Measurements from ENCODE around the gene CDC42BPA.

The CDC42BPA gene

DNA sequence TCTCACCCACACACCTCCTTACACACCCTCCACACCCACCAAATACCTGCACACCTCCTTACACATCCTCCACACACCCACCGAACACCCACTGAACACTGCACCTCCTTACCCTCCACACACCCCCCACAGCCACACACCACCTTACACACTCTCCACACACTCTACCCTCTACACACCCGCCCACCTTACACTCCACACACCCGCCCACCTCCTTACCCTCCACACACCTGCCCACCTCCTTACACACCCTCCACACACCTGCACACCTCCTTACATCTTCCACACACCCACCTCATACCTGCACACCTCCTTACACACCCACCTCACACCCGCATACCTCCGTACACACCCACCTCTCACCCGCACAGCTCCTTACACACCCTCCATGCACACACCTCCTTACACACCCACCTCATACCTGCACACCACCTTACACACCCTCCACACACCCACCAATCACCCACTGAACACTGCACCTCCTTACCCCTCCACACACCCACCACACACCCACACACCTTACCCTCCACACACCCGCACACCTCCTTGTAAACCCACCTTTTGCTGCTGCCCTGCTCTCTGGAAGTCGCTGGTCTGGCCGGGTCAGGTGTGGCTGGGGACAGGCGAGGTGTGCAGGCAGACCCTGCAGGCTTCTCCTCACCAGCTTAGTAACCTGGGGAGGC is 339.7 kb downstream of the CDC42BPA start:
- no peak for DNase-seq (ENCODE audit: low spot score)

DNA sequence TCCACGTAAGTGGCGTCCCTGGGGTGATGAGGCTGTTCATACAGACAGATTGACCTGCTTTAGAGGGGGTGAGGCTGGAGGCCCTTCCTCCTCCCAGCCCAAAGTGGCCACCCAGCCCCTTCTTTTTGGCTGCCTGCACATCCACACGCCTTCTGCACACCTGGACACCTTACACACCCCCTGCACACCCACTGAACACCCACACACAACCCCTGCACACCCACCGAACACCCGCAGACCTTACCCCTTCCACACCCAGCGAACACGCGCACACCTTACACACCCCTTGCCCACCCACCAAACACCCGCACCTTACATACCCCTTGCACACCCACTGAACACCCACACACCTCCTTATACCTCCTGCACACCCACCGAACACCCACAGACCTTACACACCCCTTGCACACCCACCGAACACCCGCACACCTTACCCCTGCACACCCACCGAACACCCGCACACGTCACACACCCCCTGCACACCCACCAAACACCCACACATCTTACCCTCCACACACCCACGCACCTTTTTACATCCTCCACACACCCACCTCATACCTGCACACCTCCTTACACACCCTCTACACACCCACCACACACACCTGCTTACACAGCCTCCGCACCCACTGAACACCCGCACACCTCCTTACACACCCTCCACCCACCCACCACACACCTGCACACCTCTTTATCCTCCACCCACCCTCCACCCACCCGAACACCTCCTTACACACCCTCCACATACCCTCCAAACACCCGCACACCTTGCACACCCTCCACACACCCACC is 340.5 kb downstream of the CDC42BPA start:
- no peak for DNase-seq (ENCODE audit: low spot score)

DNA sequence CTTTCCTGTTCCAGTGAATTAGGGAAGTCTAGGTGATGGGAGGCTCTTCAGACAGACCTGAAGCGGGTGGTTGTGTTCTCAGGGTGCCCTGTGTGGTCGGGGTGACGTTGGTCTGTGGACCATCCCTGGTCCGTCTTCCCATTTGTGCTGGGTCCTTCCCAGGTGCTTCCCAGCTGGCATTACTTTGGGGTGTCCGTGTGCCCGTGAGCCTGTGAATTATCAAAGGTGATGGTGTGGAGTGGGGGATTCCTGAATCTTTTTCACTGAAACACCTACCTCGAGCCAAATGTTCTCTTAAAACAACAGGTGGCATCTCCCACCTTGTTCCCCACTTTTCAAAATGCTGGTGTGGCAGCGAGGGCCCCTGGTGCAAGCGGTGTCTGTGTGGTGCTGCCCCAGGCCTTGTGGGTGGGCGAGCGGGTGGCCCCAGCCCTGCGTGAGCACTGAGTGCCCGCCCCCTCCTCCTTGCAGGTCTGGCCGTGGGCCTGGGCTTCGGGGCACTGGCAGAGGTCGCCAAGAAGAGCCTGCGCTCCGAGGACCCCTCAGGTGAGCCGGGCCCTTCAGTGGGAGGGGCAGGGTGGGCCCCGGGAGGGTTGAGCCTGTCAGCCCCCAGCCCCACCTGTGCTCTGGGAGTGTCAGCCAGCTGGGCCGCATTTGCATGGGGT is 341.2 kb downstream of the CDC42BPA start:
- DNase-seq (ENCODE audit: low spot score): no peak

DNA sequence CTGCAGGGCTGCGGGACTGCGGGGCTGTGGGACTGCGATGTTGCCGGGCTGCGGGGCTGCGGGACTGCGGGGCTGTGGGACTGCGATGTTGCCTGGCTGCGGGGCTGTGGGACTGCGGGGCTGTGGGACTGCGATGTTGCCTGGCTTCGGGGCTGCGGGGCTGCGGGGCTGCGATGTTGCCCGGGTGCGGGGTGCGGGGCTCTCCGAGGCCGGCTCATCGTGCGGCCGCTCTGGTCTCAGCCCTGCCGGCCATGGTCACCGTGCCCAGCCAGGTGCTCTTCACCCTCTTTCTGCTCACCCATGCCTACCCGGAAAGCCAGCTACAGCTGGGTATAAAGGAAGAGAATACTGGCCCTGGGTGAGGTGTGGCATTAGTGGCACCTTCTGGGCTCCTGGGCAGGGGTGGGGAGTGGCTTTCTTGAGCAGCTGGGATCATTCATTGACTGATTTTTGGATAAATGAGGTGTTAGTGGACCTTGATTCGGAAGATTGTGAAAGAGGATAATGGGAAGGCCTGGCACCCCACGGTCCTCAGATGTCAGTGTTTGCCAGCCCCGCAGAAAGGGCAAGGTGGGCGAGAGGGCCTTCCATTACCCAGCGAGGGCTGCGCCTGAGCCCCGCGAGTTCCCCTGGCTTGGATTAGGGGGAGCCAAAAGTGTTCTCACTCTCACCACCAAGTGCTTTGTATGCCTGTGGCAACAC is 341.9 kb downstream of the CDC42BPA start:
- no peak for DNase-seq (ENCODE audit: low spot score)

DNA sequence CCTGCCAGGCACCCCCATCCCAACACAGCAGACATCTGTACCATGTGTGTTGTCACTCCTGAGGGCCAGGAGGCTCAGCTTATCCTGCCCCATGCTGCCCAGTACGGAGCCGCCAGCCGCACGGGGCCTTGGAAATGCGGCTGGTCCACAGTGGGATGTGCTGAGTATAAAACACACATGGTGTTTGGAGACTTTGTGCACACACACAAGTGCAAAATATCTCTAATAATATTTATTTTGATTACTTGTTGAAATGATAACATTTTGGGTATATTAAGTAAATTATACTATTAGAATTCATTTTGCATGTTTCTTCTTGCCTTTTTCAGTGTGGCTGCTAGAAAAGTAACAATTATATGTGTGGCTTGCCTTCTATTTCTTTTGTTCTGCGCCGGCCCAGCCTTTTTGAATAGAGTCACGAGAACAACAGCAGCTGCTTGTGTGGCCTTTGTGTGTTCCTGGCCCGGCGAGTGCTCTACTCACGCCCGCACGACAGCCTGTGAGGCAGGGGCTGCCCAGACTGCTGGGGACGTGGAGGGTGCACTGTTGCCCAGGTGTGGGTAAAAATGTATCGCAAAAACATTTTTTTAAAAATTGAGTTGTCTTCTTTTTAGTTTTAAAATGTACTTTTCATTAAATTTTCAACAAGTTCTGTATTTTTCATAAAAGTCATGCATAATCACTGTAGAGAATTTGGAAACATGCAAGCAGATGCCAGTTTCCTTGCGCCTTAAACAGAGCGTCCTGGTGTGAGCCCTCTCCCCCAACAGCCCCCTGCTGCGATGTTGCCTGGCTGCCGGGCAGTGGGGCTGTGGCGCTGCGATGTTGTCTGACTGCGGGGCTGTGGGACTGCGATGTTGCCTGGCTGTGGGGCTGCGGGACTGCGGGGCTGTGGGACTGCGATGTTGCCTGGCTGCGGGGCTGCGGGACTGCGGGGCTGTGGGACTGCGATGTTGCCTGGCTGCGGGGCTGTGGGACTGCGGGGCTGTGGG is 342.7 kb downstream of the CDC42BPA start:
- no peak for DNase-seq (ENCODE audit: low spot score)

DNA sequence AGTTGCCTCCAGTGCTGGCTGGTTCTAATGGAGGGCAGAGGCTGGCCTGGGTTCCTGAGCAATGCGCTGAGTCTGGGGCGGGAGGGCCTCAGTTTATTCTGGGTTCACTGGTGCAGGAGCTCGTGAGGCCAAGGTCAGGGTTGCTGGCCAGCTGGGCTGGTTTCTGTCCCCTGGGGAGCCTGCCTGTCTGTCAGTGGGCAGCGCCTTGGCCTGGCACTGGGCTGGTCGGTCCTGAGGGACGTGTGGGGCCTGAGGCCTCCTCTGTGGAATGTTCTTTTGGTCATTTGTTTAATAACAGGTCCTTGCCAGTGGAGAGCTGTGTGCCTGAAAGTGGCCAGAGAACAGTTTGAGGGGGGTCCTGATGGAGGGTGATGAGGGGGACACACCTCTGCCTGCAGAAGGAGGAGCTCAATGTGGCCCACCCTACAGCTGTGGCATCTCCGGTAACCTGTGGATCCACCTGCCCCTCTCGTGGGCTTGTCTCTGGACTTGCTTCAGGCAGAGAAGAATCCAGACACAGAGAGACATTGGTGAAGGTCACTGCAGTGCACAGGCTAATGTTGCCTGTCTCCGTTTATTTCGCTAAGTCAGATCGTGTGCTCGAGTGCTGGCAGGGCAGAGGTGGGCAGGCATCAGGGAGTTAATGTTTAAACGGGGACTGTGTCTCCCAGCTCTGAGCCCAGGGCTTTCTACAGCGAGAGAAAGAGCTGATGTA is 343.6 kb downstream of the CDC42BPA start:
- peak; percentile 90 for DNase-seq (ENCODE audit: low spot score)

DNA sequence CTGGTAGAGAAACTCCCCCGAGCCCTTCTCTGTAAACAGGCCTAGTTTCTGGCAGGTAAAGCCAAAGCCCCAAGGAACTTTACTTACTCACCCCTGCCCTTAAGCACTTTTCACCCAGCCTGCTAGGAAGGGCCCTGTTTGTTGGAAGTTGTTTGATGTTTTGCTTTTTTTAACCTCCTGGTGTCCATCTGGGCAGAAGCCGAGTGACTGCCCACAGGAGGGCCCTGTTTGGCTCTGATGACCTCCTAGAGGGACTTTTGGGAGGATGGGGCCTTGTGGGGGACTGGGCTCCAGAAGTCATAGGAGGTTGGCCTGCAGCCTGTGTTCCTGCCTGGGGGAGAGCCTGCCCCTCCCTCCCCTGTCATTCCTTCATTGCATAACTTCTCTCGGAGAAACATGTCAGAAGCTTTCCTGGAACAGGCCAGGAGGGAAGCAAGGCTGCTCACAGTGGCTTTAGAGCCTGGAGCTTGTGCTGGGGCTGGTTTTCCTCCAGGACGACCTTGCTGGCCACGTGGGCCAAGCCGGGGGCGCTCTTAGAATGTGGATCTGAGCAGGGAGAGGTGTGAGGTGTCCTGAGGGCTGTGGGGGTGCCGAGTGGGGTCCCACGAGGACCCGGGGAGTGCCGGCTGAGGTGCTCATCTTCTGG is 344.3 kb downstream of the CDC42BPA start:
- peak; percentile 47 for DNase-seq (ENCODE audit: low spot score)

DNA sequence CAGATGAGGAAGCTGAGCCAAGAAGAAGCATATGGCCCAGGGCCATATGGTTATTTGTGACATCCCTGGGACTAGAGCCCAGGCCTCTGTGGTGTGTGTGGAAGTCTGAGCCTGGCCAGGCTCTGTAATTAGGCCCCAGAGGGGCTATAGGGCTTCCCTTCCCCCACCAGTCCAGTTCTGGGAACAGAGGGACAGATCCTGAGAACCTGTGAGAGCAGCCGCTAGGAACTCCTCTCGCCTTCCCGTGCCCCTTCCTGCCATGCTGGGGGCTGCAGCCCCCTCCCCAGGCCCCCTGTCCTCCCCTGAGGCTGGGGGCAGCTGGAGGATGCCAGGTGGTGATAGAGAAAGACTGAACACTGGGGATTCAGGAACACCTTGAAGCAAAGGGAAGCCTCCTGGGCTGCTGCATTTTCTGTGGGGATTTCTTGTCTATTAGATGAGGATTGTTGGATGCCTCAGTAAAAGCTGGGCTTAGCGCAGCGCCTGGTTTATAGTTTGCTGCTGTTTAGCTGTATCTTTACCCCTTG is 344.9 kb downstream of the CDC42BPA start:
- no peak for DNase-seq (ENCODE audit: low spot score)

DNA sequence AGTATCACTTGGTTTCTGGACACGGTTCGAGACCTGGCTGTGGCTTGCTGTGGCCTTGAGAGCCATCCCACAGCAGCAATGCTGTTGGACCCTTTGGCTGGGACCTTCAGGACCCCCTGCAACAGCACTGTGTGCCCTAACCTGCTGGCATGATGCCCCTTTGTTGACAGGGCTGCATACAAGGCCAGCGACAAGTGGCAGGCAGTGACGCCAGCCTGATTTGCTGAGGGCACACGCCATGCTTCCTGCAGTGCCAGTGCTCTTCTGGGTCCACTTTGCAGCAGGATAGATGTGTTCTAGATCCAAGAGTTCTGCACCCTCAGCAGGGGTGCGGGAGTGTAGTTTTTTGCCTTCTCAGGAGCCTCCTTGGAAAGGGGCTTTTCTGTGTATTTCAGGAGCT is 345.4 kb downstream of the CDC42BPA start:
- no peak for DNase-seq (ENCODE audit: low spot score)

DNA sequence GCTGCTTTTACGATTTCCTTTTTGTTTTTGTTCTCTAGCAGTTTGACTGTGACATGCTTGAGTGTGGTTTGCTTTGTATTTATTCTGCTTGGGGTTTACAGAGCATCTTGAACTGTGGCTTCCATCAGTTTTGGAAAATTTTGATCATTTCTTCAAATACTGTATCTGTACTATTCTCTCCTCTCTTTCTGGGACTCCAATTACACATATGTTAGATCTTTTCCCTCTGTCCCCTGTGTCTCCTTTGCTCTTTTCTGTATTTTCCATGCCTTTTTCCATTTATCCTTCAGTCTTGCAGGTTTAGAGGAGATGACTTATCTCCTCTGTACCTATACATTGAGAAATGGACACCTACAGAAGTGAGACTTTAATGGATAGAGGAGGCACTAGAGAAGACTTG is 346.5 kb downstream of the CDC42BPA start:
- no peak for DNase-seq (ENCODE audit: low spot score)

DNA sequence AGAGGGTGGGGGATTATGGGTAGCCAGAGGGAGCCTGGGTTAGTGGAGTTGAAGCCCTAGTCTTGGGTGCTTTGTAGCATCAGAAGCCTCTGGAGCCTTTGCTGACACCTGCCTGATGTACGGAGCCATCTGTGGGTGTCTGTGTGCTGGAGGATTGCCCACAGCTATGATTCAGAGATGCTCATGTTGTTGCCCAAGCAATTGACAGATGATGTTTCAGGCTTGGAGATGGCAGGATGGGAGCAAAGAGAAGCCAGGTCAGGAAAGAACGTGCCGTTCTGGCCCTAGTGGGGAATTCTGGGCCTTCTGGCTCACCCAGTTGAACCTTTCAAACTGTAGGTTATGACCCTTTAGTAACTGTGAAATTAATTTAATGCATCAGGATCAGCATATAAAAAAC is 350.6 kb downstream of the CDC42BPA start:
- DNase-seq (ENCODE audit: low spot score): no peak

DNA sequence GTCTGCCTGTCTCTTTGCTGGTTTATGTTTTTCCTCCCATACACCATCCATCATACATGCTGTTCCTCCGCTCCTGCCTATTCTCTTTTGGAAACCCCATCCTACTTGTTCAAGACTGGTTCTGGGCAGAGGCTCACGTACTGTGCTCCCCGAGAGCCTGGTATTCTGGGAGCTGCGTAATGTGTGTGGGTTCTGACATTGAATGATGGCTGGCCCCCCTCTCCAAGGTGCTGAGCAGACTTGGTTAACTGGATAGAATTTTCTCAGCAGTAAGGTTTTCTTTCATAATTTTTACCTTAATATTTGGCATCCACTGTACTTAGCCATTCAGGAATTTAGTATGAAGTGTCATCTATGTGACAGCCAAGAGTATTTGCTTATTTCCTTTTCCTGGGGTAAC is 351.6 kb downstream of the CDC42BPA start:
- DNase-seq (ENCODE audit: low spot score): no peak

DNA sequence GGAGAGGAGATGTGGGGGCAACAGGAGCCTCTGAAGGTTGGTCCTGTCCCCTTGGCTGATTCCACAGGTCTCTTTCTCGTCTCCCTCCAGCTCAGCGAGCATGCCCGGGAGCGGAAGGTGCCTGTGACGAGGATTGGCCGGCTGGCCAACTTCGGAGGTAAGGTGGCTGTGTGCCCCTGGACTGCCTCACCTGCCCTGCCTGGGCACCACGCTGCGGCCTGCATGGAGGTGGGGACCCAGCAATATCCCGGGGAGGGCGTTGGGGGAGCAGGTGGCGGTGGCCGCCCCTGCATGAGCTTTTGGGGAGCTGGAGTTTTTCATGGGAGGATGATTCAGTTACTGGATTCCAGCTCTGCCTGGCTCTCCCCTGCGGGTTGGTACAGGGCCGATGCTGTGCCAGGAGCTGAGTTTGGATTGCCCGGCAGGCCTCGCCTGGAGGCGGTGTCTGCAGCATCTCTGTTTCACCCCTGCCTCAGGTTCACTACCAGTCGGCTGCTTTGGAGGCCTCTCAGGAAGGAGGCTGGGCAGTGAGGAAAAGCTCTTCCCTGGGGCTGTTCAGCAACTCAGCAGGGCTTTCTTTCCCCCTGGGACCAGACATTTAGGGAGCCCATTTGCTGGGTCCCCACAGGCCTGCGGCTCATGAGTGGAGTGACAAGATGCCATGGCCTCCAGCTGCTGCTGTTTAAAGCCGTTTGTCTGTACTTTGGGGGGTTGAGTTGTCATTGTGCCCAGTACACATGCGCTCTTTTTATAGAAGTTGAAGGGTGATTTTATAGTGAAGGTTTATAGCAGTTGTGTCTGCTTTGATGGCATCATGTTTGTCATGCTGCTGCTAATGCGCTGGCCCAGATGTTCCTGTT is 352.5 kb downstream of the CDC42BPA start:
- DNase-seq (ENCODE audit: low spot score): no peak

DNA sequence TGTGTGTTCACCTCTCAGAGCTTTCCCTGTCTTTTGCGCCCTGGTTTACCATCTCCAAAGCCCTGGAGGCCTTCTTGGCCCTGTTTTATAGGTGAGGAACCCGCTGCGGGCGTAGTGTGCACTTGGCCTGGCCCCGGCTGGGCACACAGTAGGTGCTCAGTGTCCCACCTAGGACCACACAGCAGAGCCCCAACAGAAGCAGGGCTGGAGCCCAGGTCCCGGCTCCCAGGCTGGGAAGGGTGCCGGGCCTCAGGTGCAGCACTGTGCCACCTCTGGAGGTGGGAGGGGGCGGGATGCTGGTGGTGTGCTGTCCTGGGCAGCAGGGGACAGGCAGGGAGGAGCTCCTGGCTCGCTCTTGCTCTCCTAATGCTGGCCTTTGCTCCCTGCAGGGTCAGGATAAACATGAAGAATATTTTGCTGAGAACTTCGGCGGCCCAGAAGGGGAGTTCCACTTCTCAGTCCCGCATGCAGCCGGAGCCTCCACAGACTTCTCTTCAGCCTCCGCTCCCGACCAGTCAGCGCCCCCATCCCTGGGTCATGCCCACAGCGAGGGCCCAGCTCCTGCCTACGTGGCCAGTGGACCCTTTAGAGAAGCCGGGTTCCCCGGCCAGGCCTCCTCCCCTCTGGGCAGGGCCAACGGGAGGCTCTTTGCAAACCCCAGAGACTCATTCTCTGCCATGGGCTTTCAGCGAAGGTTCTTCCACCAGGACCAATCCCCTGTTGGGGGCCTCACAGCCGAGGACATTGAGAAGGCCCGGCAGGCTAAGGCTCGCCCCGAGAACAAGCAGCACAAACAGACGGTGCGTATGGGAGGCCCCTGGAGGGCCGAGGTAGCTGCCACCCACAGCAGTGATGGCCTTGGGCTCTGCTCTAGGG is 353.4 kb downstream of the CDC42BPA start:
- no peak for DNase-seq (ENCODE audit: low spot score)

DNA sequence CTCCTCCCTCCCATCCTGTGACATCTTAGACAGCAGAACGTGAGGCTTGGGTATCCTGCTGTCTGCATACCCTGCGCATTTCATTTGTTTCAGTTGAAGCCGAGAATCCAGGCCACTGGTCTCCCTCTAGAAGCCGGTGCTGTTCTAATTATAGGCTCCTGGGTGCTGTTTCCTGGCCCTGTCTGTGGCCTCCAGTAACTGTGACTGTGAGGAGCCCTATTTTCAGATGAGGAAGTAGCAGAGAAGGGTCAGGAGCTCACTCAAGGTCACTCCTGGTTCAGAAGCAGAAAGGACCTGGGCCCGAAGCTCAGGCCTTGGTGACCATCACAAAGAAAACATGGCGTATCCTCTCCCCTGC is 354.2 kb downstream of the CDC42BPA start:
- no peak for DNase-seq (ENCODE audit: low spot score)

DNA sequence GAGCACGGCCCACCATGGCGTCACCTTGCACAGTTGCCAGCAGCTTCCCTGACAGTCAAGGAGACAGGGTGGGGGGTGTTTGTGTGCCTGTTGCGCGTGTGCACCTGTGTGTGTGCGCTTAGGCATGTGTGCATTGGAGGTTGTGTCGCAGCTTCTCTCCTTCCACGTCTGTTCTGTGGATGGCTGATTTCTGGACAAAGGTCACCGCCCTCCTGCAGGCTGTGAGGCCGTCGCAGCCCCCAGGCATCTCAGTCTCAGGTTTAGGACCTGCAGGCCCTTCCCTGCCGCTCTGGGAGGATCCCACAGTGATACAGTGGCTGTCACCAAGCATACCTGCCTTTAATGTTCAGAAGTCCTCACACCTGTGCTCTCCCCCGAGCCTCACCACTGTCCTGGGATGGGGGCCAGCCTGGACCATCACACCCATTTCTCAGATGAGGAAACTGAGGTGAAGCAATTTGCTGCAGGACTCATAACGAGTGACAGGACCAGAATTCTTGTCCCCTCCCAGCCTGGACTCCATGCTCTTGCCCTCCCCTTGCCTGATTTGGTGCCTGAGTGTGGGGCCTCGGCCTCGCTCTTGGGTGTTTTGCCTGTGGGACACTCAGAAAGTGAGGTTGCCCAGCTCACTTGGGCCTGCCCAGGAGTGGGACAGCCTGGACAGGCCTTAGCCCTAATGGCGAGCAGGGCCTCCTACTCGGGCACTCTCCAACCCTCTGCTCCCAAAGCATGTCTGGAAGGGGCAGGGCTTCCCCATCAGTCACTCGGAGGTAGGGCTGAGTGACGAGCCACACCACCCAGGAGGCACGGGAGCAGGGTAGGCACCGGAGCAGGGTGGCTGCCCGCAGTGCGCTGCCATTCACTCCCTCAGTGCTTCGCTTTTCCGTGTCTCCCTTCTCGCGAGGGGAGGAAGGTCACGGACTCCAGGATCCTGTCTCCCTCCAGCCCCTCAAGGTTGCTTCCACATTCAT is 355.6 kb downstream of the CDC42BPA start:
- no peak for DNase-seq (ENCODE audit: low spot score)

Measured in HuH-7.5 (cell line).